PC-9 (cell line): ENCODE measurements around the gene NISCH.

Source experiments
- EZH2 ChIP-seq: fragments of 200-600 bp; sonication (generic); IDR thresholded peaks from 2 replicates; pipeline ENCODE4 v1.8.0; 2017; ENCODE audit warnings: antibody characterized with exemption, low read depth
- TF ChIP-seq, protein P1 (sequence below): fragments of 200-600 bp; sonication (generic); conservative IDR thresholded peaks from 2 replicates; pipeline ENCODE4 v1.6.1; 2017; ENCODE audit warnings: mixed run types, antibody characterized with exemption, mild to moderate bottlenecking, moderate library complexity

DNA sequence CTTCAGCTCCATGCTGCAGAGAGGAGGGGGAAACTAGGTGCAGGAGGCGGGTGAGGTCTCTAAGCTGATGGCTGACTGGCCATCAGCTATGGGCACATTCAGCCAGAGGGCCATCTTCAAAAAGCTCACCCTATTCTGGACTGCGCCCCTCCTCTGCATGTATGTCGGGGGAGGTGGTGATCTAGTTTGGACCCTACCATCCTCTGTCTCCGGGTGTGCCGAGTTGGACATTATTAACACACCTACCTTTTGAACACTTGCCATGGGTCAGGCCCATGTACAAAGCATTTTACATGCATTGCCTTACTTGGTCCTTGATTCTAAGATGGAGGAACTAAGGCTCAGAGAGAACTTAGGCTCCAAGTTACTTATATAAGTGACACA, 1.4 kb downstream of the NISCH start:
- TF ChIP-seq, protein P1, sequence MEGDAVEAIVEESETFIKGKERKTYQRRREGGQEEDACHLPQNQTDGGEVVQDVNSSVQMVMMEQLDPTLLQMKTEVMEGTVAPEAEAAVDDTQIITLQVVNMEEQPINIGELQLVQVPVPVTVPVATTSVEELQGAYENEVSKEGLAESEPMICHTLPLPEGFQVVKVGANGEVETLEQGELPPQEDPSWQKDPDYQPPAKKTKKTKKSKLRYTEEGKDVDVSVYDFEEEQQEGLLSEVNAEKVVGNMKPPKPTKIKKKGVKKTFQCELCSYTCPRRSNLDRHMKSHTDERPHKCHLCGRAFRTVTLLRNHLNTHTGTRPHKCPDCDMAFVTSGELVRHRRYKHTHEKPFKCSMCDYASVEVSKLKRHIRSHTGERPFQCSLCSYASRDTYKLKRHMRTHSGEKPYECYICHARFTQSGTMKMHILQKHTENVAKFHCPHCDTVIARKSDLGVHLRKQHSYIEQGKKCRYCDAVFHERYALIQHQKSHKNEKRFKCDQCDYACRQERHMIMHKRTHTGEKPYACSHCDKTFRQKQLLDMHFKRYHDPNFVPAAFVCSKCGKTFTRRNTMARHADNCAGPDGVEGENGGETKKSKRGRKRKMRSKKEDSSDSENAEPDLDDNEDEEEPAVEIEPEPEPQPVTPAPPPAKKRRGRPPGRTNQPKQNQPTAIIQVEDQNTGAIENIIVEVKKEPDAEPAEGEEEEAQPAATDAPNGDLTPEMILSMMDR: no peak
- no peak for TF ChIP-seq EZH2
